Measurements from ENCODE around the gene ZBTB1.

DNA sequence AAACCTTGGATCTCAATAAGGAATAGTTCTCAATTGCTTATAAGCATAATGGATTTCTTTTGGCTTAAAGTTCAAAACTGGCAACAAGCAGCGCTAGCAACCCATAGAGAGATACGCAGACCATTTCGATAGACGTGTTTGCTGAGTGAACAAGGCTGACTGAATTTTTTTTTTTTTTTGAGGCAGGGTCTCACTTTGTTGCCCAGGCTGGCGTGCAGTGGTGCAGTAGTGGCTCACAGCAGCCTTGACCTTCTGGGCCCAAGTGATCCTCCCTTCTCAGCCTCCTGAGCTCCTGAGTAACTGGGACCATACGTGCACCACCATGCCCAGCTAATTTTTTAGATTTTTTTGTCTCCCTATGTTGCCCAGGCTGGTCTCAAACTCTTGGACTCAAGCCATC lies 40.7 kb upstream of the ZBTB1 start:
- TF ChIP-seq MXI1 (IDR thresholded peaks at IDR 0.05; ENCODE audit: low read depth, low read length) = no peak
- TF ChIP-seq, protein P1, sequence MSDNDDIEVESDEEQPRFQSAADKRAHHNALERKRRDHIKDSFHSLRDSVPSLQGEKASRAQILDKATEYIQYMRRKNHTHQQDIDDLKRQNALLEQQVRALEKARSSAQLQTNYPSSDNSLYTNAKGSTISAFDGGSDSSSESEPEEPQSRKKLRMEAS (CRISPR knock-in tag; IDR thresholded peaks at IDR 0.05) = no peak
- TF ChIP-seq, protein P2, sequence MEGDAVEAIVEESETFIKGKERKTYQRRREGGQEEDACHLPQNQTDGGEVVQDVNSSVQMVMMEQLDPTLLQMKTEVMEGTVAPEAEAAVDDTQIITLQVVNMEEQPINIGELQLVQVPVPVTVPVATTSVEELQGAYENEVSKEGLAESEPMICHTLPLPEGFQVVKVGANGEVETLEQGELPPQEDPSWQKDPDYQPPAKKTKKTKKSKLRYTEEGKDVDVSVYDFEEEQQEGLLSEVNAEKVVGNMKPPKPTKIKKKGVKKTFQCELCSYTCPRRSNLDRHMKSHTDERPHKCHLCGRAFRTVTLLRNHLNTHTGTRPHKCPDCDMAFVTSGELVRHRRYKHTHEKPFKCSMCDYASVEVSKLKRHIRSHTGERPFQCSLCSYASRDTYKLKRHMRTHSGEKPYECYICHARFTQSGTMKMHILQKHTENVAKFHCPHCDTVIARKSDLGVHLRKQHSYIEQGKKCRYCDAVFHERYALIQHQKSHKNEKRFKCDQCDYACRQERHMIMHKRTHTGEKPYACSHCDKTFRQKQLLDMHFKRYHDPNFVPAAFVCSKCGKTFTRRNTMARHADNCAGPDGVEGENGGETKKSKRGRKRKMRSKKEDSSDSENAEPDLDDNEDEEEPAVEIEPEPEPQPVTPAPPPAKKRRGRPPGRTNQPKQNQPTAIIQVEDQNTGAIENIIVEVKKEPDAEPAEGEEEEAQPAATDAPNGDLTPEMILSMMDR (IDR thresholded peaks at IDR 0.05 in 2 of 3, conservative IDR thresholded peaks at IDR 0.05 in 1 of 3; ENCODE audit: insufficient read depth in 2 of 3, low read depth in 1 of 3, low read length in 3 of 3) = no peak
